Large intestine (tissue), 3 donors: ENCODE data around the gene PTPRN2. TPM values are rescaled to one million over a fixed set of nuclear protein-coding genes. Genes with fewer than 3 reads are reported as not detected.

Experiments
- DNase-seq, 2 donors: peaks; one replicate each; pipeline versions ENCODE4 v3.0.0 to v3.0.0-alpha.2; 2013
- H3K27ac ChIP-seq: one replicate; pipeline ENCODE4 v1.5.1; 2013; ENCODE audit warnings: low read length
- H3K27me3 ChIP-seq: 2 replicates; pipeline ENCODE4 v1.6.1; 2013; ENCODE audit warnings: low read length; ENCODE audit not compliant: control insufficient read depth, insufficient read depth
- H3K36me3 ChIP-seq: 2 replicates; pipeline ENCODE4 v1.6.1; 2013; ENCODE audit warnings: low read length; ENCODE audit not compliant: control insufficient read depth, insufficient read depth
- H3K4me1 ChIP-seq: one replicate; pipeline ENCODE4 v1.6.1; 2013; ENCODE audit warnings: low read length; ENCODE audit not compliant: control insufficient read depth, insufficient read depth
- H3K4me3 ChIP-seq: one replicate; pipeline ENCODE4 v1.5.1; 2013; ENCODE audit warnings: low read length
- H3K9me3 ChIP-seq: one replicate; pipeline ENCODE4 v1.6.1; 2013; ENCODE audit warnings: mild to moderate bottlenecking, low read depth, low read length, moderate library complexity; ENCODE audit not compliant: control insufficient read depth
- WGBS: methylation state at CpG from one replicate; pipeline ENCODE4 v1.1.5; 2013; ENCODE audit warnings: low lambda C conversion rate; ENCODE audit not compliant: insufficient coverage; 5-methylcytosine and 5-hydroxymethylcytosine counted together
- polyA plus RNA-seq: library from polyadenylated mRNA; unstranded; fragments of 120-200 nt; gene quantifications from one replicate; pipeline ENCODE4 v1.2.1, GENCODE V29; 2013

The PTPRN2 gene
- polyA plus RNA-seq, 1 donor = 13.4 TPM

DNA sequence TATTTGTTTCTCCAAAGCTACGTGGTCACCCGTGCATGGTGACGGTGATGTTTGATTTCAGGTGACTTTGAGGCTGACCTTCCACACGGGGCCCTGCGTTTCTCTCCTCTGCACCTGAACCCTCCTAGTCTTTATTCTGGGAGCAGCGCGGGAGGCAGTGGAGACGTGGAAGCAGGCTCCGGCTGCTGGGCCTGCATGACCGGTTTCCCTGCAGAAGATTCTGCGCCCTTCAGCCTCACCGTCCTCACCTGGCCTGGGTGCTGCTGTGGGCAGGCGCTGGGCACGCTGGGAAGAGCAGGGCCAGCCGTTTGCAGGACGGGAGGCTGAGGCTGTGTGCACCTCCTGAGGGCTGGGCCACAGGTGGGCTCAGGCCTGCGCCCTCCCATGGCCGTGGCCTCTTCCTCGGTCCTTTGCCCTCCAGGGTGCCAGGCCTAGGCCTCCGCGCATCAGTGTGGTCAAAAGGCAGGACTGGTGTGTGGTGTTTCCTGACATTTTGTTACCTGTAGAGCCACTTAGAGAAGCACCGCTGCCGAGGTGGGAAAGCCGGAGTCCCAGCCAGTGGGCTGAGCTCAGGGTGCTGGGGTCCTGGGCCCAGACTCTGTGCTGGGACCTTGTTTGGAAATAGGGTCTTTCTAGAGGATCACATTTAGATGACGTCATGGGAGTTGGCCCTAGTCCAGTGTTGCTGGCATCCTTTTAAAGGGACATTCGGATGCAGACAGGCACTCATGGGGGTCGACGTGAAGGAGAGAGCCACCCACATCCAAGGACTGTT is 772.5 kb downstream of the PTPRN2 start:
- no CpG with 5 or more reads among the region's 28 CpGs for WGBS
- Histone ChIP-seq H3K9me3 (peaks cover 48% of the 10 kb centered on the region), H3K27ac (no peak overlapping the region), H3K27me3 (no peaks in the 10 kb centered on the region), H3K36me3 (no peaks in the 10 kb centered on the region), H3K4me1 (no peaks in the 10 kb centered on the region), H3K4me3 (no peak overlapping the region)
- no peak for DNase-seq

DNA sequence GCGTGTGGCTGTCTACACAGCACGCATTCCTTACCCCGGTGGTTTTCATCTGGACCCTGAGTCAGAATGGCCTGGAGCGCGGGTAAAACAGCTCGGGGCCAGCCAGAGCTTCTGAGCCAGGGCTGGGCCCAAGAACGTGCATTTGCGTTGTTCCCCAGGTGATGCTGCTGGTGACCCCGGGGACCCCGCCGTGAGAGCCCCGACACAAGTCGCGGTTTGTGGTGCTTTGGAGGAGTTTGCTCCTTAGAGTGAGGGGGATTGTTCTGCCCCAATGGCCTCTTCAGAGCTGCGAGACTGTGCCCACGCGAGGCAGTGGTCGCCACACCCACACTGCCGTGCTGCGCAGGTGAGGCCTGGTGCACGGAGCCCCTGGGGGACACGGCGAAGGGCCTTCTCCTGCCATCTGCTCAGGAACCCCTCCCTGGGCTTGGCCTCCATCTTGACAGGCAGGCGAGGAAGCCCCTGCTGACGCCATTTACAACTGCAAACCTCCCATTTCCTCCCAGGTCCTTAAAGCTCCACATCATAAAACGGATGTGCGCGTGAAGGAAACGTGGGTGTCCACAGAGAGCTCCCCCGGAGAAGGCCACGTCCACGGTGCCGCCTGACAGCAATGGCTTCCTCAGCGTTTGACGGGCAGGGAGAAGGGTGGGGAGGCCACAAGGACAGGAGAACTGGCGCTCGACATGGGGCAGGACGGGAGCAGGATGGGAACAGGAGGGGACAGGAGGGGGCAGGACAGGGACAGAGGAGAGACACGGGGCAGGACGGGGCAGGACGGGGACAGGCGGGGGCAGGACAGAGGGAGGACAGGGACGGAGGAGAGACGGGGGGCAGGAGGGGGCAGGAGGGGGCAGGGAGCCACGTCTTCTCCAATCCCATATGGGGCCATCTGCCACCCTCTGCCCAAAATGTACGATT is 773.6 kb downstream of the PTPRN2 start:
- Histone ChIP-seq H3K27me3 (no peaks in the 10 kb centered on the region), H3K9me3 (peaks cover 49% of the 10 kb centered on the region), H3K4me3 (no peak overlapping the region), H3K27ac (no peak overlapping the region), H3K4me1 (no peaks in the 10 kb centered on the region), H3K36me3 (no peaks in the 10 kb centered on the region)
- no CpG with 5 or more reads among the region's 46 CpGs for WGBS
- no peak for DNase-seq

DNA sequence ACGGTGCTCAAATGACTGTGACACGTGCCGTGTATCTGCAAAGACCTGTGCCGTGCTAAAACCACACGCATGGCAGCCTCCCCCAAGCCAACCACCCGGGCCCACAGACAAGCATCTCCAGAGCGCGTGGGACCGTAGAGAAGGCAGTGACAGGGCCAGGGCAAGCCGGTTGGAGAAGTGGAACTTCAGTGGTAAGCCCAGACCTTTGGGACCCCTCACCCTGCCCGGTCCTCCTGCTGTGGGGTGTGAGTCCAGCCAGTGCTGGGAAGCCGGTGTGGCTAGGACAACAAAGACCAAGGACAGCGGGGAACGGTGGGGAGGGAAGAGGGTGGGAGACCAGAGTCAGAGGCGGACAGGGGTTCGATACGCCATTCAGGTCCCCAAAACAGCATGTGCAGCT is 774.6 kb downstream of the PTPRN2 start:
- no peak overlapping the region for H3K4me3 ChIP-seq
- no peak overlapping the region for H3K27ac ChIP-seq
- 86% methylated on average over 2 of the region's 17 CpGs for WGBS
- no peaks in the 10 kb centered on the region for H3K27me3 ChIP-seq
- peaks cover 44% of the 10 kb centered on the region for H3K9me3 ChIP-seq
- no peaks in the 10 kb centered on the region for H3K36me3 ChIP-seq
- DNase-seq = no peak
- no peaks in the 10 kb centered on the region for H3K4me1 ChIP-seq

DNA sequence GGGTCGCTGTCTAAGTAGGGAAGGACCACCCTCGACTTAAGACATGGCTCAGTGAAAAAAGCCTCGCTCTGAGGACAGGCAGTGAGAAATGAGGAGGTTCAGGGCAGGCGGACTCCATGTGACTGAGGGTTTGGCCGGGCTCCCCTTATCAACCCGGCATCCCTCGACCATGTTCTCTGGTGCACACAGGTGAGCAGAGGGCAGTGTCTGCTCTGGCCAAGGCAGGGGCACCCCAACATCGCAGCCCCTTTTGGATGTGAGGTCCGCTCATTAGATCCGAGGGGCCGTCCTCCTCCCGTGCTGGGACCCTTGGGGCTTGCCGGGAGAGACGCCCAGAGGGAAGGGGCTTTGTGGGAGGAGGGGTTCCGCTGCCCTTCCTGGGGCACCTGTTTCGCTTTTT is 775.7 kb downstream of the PTPRN2 start:
- Histone ChIP-seq H3K9me3 (peaks cover 40% of the 10 kb centered on the region), H3K27me3 (no peaks in the 10 kb centered on the region), H3K4me3 (no peak overlapping the region), H3K4me1 (no peaks in the 10 kb centered on the region), H3K36me3 (no peaks in the 10 kb centered on the region), H3K27ac (no peak overlapping the region)
- no CpG with 5 or more reads among the region's 16 CpGs for WGBS
- DNase-seq = no peak

DNA sequence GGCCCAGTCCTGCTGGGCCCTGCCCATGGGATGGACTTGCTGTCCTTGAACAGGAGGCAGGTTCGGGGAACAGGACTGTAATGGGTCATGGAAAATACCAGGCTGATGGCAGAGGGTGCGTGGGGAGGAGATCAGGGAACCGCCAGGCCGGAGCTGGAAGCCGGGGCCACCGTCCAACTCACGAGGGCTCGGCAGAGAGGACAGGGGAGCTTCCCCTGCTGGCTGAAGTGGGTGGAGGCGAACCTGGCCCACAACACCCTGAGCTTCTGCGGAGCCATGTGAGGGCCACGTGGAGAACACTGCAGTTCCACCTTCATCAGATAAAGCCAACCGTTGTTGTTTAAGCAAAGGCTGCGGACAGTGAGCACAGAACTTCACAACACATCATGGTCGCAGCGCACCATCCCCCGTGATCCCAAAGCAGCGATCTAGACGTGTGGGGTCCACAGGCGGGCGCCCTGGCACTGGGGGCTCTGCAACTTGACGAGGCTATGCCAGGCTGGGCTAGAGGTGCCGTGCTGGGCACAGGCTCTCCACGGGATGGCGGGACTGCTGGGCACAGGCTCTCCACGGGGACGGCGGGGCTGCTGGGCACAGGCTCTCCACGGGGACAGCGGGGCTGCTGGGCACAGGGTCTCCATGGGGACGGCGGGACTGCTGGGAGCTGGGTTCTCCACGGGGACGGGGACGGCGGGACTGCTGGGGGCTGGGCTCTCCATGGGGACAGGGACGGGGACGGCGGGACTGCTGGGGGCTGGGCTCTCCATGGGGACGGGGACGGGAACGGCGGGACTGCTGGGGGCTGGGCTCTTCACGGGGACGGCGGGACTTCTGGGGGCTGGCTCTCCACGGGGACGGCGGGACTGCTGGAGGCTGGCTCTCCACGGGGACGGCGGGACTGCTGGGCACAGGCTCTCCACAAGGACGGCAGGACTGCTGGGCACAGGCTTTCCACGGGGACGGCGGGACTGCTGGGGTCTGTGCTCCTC is 777.5 kb downstream of the PTPRN2 start:
- Histone ChIP-seq H3K27ac (no peak overlapping the region), H3K36me3 (no peaks in the 10 kb centered on the region), H3K9me3 (peaks cover 35% of the 10 kb centered on the region), H3K4me1 (no peaks in the 10 kb centered on the region), H3K4me3 (no peak overlapping the region), H3K27me3 (no peaks in the 10 kb centered on the region)
- WGBS = no CpG with 5 or more reads among the region's 55 CpGs
- DNase-seq = no peak

DNA sequence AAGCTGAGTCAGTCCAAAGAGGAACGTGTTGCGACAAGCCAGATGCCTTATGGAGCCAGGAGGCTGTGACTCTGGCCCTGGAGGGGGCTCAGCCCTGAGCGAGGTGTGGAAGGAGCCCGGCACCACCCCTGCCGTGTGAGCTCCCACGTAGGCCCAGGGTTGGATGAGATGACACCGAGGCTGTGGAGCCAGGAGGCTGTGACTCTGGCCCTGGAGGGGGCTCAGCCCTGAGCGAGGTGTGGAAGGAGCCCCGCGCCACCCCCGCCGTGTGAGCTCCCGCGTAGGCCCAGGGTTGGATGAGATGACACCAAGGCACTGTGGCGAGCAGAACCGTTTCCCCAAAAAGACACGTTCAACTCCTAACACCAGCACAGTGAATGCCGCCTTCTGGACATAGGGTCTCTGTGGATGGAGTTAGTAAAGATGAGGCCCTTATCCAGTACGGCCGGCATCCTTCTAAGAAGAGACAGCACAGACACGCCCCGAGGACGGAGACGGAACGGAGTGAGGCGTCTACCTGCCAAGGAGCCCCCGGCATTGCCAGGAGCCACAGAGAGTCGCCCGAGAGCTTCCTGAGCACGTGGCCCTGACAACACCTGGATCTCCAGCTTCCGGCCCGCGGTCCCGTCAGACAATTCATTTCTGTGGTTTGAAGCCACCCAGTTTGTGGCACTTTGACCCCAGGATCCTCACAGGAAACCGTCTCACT is 778.3 kb downstream of the PTPRN2 start:
- H3K27me3 ChIP-seq = no peaks in the 10 kb centered on the region
- no peak overlapping the region for H3K4me3 ChIP-seq
- no peak for DNase-seq
- peaks cover 31% of the 10 kb centered on the region for H3K9me3 ChIP-seq
- no CpG with 5 or more reads among the region's 35 CpGs for WGBS
- H3K27ac ChIP-seq = no peak overlapping the region
- H3K36me3 ChIP-seq = no peaks in the 10 kb centered on the region
- H3K4me1 ChIP-seq = no peaks in the 10 kb centered on the region

DNA sequence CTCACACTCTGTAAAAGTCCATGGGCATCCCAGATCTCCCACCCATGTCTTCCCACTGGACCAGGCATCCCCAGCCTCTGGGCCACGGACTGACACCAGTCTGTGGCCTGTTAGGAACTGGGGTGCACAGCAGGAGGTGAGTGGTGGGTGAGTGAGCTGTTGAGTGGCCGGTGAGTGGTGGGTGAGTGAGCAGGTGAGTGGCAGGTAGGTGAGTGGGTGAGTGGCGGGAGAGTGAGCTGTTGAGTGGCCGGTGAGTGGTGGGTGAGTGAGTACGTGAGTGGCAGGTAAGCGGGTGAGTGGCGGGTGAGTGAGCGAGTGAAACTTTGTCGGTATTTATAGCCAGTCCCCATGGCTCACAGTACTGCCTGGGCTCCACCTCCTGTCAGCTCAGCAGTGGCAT is 779.6 kb downstream of the PTPRN2 start:
- Histone ChIP-seq H3K9me3 (peaks cover 25% of the 10 kb centered on the region), H3K27me3 (no peaks in the 10 kb centered on the region), H3K27ac (no peak overlapping the region), H3K4me3 (no peak overlapping the region), H3K36me3 (no peaks in the 10 kb centered on the region), H3K4me1 (no peaks in the 10 kb centered on the region)
- DNase-seq = no peak
- 100% methylated on average over 1 of the region's 9 CpGs for WGBS

DNA sequence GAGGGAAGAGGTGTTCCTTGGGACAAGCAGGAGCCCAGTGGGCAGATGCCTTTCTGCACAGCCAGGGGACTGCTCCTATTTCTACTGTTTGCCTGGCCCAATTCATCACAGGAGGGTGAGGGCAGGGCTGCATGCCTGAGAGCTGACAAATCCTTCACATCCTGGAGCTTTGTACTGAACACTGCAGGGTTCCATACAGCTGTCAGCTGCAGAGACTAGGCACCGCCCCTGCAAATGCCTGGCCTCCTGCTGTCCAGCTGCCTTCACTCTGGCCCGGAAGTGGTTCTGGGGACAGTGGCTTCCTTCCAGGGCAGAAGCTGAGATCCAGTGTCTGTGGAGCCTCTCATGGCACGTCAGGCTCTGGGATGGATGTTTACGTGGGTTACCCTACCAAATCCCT is 780.1 kb downstream of the PTPRN2 start:
- Histone ChIP-seq H3K4me3 (no peak overlapping the region), H3K27me3 (no peaks in the 10 kb centered on the region), H3K9me3 (peaks cover 25% of the 10 kb centered on the region), H3K4me1 (no peaks in the 10 kb centered on the region), H3K27ac (no peak overlapping the region), H3K36me3 (no peaks in the 10 kb centered on the region)
- no CpG with 5 or more reads among the region's 4 CpGs for WGBS
- DNase-seq = no peak

DNA sequence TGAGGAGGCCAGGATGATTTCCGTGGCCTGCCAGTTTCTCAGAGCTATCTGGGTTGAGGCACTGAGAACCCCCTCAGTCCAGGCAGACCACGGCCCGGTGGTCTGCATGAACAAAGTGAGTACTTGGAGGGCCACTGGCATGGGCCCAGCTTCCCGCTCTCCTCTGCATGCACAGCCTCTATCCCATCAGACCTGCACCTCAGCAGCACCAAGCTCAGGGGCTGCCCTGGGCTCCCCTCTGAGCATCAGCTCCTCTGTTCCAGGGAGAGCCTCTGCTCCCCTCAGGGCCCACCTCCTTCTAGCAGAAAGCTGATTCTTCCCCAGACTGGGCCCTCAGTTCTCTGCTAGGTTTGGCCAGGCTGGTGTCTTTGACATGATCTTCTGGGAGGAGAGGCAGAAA is 780.9 kb downstream of the PTPRN2 start:
- no peak for DNase-seq
- H3K36me3 ChIP-seq = no peaks in the 10 kb centered on the region
- no peak overlapping the region for H3K4me3 ChIP-seq
- H3K4me1 ChIP-seq = no peaks in the 10 kb centered on the region
- H3K27ac ChIP-seq = no peak overlapping the region
- WGBS = no CpG with 5 or more reads among the region's 4 CpGs
- peaks cover 27% of the 10 kb centered on the region for H3K9me3 ChIP-seq
- H3K27me3 ChIP-seq = no peaks in the 10 kb centered on the region
